ENCODE measurements around the gene PRKG1.

DNA sequence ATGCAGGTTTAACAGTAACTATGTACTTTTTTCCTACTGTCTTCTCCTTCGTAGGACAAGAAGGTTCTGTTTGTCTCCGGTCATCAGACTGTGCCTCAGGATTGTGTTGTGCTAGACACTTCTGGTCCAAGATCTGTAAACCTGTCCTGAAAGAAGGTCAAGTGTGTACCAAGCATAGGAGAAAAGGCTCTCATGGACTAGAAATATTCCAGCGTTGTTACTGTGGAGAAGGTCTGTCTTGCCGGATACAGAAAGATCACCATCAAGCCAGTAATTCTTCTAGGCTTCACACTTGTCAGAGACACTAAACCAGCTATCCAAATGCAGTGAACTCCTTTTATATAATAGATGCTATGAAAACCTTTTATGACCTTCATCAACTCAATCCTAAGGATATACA, 1242.2 kb downstream of the PRKG1 start:
- no peak for TF ChIP-seq CTCF (IDR thresholded peaks at IDR 0.05)
- no peak for TF ChIP-seq EZH2 (IDR thresholded peaks at IDR 0.05; ENCODE audit: borderline replicate concordance, insufficient read depth, low read depth, low read length, poor library complexity, severe bottlenecking)

Data from B cell (primary cell).